GM12891 (cell line): ENCODE results near the gene TUBAL3.
"Not testable (repeated sequence)": the region's sequence is repeated elsewhere in the genome, so short reads cannot be mapped to it uniquely, and the experiment has no call there.

ENCODE experiments used
- POLR2A ChIP-seq: IDR thresholded peaks from 2 replicates; pipeline ENCODE4 v1.6.1; 2011; ENCODE audit warnings: low read depth, low read length, control low read depth
- POLR2AphosphoS5 ChIP-seq: IDR thresholded peaks from 2 replicates; pipeline ENCODE4 v1.6.1; 2011; ENCODE audit warnings: low read depth, low read length, control low read depth
- POU2F2 ChIP-seq: IDR thresholded peaks from 2 replicates; pipeline ENCODE4 v1.6.1; 2011; ENCODE audit warnings: low read depth, mild to moderate bottlenecking, control low read depth, low read length, moderate library complexity
- SPI1 ChIP-seq: IDR thresholded peaks from 2 replicates; pipeline ENCODE4 v1.6.1; 2011; ENCODE audit warnings: low read depth, low read length, control low read depth
- TAF1 ChIP-seq: IDR thresholded peaks from 2 replicates; pipeline ENCODE4 v1.6.1; 2011; ENCODE audit warnings: low read depth, low read length, control low read depth

- not testable (repeated sequence) for TF ChIP-seq POLR2A, POLR2AphosphoS5, POU2F2, TAF1, SPI1
These were observed 24.2 kb downstream of the TUBAL3 start for GRCh38 chr10:5380395-5380794.
